Measurements from ENCODE around the gene GLP2R.

The GLP2R gene

DNA sequence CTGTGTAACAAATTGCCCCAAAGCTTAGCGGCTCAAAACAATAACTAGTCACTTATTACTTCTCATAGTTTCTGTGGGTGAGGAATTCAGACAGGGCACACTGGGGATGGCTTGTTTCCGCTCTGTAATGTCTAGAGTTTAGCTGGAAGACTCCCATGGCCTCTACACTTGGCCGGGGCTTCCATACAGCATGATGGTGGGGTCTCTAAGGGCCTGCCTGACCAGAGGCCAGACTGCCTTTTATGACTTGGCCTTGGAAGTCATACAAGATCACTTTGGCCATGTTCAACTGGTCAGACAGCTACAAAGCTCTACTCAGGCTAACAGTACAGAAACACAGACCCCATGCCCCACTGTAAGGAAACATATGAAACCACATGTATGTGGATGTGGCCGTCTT, 8.2 kb downstream of the GLP2R start:
- Histone ChIP-seq H3K4me3 (ENCODE audit: low read depth, low read length) (no peak overlapping the region), H2AFZ (no peak overlapping the region), H3K4me1 (no peaks in the 10 kb centered on the region), H3K27me3 (ENCODE audit: control insufficient read depth, insufficient read depth, low read length) (no peaks in the 10 kb centered on the region), H3K9me3 (ENCODE audit: control insufficient read depth, low read length) (no peaks in the 10 kb centered on the region), H3K36me3 (ENCODE audit: control insufficient read depth, insufficient read depth, low read length) (no peaks in the 10 kb centered on the region), H3K79me2 (no peaks in the 10 kb centered on the region), H3K27ac (no peak overlapping the region), H3K9ac (no peak overlapping the region), H3K4me2 (ENCODE audit: low read length) (no peak overlapping the region)
- TF ChIP-seq, protein P1, sequence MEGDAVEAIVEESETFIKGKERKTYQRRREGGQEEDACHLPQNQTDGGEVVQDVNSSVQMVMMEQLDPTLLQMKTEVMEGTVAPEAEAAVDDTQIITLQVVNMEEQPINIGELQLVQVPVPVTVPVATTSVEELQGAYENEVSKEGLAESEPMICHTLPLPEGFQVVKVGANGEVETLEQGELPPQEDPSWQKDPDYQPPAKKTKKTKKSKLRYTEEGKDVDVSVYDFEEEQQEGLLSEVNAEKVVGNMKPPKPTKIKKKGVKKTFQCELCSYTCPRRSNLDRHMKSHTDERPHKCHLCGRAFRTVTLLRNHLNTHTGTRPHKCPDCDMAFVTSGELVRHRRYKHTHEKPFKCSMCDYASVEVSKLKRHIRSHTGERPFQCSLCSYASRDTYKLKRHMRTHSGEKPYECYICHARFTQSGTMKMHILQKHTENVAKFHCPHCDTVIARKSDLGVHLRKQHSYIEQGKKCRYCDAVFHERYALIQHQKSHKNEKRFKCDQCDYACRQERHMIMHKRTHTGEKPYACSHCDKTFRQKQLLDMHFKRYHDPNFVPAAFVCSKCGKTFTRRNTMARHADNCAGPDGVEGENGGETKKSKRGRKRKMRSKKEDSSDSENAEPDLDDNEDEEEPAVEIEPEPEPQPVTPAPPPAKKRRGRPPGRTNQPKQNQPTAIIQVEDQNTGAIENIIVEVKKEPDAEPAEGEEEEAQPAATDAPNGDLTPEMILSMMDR (IDR thresholded peaks at IDR 0.05), result no peak

DNA sequence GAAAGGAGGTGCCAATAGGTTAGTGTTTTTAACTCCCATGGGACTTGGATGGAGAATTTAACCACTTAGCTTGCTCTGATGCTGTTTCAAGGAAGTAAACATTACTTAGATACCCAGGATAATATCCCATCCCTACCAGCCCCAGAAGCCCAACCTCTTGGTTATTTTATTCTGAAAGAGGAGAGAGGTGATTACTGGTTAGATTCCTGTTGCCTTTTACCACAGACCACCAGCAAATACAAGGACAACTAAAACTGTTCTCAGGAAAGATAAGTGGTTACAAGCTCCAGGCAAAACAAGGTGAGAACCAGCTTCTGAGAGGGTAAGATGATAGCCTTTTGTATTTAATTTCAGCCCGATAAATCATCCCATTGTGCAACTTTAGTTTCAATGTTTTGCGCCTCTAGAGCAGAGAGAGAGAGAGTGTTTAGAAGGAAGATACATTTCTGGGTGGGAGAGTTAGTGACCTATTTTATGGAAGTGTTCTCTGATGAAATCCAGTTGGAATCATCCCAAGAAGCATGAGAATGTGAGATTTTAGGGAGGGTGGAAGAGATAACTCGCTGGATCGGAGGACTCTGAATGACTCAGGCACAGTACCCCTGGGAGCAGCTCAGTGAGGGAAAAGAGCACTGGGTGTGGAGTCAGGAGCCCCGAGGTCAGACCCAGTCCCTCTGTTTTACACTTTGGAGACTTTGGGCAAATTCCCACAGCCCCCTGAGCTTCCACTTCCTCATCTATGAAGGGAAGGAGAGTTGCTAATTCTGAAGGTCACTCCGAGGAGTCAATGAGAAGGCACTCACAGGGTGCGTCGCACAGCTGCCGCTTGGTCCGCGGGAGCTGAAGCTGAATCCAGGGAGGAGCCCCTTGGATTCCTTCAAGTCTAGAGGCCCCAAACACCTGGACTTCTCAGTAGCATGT, 12.1 kb downstream of the GLP2R start:
- Histone ChIP-seq H3K27me3 (ENCODE audit: control insufficient read depth, insufficient read depth, low read length) (no peaks in the 10 kb centered on the region), H3K36me3 (ENCODE audit: control insufficient read depth, insufficient read depth, low read length) (no peaks in the 10 kb centered on the region), H2AFZ (no peak overlapping the region), H3K9me3 (ENCODE audit: control insufficient read depth, low read length) (no peaks in the 10 kb centered on the region), H3K27ac (no peak overlapping the region), H3K79me2 (no peaks in the 10 kb centered on the region), H3K4me1 (no peaks in the 10 kb centered on the region), H3K9ac (no peak overlapping the region), H3K4me3 (ENCODE audit: low read depth, low read length) (no peak overlapping the region), H3K4me2 (ENCODE audit: low read length) (no peak overlapping the region)
- TF ChIP-seq, protein P1 (IDR thresholded peaks at IDR 0.05), result no peak

DNA sequence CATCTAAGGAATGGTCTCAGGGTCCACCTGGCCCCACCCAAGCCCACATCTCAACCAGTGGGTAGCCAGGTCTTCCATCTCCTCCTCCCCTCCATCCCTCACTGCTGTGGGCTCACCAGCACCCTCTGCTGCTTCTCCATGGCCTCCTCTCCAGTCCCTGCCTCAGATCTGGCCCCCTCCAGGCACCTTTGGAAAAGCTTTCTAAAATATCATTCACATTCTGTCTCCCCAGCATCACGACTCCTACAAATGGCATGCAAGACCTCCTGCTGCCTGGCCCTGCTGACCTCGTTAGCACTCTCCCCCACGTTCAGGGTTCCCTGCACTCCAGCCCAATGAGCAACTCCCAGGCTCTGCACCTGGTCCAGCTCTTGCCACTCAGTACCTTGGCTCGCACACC, 13.7 kb downstream of the GLP2R start:
- Histone ChIP-seq H3K36me3 (ENCODE audit: control insufficient read depth, insufficient read depth, low read length) (no peaks in the 10 kb centered on the region), H3K4me3 (ENCODE audit: low read depth, low read length) (no peak overlapping the region), H3K27ac (no peak overlapping the region), H3K79me2 (no peaks in the 10 kb centered on the region), H3K4me1 (no peaks in the 10 kb centered on the region), H3K27me3 (ENCODE audit: control insufficient read depth, insufficient read depth, low read length) (no peaks in the 10 kb centered on the region), H3K9me3 (ENCODE audit: control insufficient read depth, low read length) (no peaks in the 10 kb centered on the region), H3K4me2 (ENCODE audit: low read length) (no peak overlapping the region), H2AFZ (no peak overlapping the region), H3K9ac (no peak overlapping the region)
- TF ChIP-seq, protein P1 (IDR thresholded peaks at IDR 0.05), result no peak

DNA sequence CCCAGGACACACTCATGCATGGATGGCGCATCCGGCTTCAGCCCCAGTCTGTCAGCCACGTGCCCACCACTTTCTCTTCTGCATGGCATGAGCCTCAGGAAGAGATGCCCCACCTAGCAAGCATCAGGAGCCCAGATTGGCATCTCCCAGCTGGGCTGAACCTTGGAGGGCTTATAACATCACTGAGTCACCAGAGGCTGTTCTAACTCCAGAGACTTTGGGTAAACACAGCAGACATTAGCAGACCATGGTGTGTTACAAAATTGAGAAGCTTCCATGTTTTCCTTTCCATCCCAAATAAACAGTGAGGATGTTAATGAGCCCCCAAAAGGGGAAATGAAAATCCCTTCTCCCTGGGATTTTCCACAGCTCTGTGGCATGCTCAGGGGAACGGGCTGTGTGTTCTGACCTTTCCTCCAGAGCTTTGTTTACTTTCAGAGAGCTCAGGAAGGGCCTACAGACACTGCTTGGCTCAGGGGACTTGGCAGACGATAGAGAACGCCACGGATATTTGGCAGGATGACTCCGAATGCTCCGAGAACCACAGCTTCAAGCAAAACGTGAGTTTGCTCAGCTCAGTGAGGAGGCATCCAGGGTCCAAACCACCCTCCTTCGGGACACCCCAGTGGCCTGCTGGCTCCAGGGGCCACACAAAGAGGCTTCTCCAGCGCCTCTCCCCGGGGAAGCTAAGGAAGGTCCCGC, 16.5 kb downstream of the GLP2R start:
- H3K4me1 ChIP-seq, result no peaks in the 10 kb centered on the region
- H3K4me2 ChIP-seq (ENCODE audit: low read length), result no peak overlapping the region
- TF ChIP-seq, protein P1 (IDR thresholded peaks at IDR 0.05), result no peak
- H3K4me3 ChIP-seq (ENCODE audit: low read depth, low read length), result no peak overlapping the region
- H3K79me2 ChIP-seq, result no peaks in the 10 kb centered on the region
- H3K27me3 ChIP-seq (ENCODE audit: control insufficient read depth, insufficient read depth, low read length), result no peaks in the 10 kb centered on the region
- H3K9me3 ChIP-seq (ENCODE audit: control insufficient read depth, low read length), result no peaks in the 10 kb centered on the region
- H3K9ac ChIP-seq, result no peak overlapping the region
- H3K27ac ChIP-seq, result no peak overlapping the region
- H3K36me3 ChIP-seq (ENCODE audit: control insufficient read depth, insufficient read depth, low read length), result no peaks in the 10 kb centered on the region
- H2AFZ ChIP-seq, result no peak overlapping the region
